ENCODE data around the gene LIN54.
"Not testable (repeated sequence)": the region's sequence is repeated elsewhere in the genome, so short reads cannot be mapped to it uniquely, and the experiment has no call there.

LIN54 gene

DNA sequence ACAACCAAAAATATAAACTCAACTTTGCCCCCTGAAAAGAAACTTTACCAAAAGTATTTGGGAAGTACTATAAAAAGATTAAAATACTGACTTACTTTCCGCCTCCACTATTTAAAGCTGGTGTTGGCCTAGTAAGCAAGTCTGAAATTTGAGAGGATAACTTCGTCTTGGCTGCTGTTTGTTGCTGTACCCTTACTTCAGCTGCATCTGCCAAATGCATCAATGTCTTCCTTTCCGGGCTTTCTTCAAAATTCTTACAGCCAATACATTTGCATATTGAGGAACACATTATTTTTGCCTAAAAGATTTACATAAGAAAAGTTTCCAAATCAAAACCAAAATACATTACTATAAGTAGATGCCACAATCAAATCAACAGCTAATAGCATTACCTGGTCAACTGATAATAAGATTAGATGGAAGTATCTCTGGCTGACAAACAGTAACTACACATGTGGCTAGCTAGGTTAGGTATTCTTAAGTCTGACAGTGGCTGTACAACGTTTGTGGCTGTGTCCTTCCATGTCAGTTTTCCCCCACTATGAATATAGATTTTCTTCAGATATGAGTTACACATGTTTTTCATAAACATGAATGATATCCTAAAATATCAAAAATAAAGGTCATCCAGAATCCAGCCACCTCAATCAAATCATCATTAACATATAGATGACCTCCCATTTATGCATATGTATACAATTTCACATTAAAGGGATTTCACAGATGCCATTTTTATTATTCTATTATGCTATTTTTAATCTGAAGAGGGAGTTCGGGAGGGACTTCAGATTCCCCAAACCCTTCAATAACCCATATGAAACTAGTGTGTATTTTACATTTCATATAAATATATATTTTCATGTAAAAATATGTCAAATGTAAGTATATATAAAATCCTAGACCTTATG is 79.5 kb downstream of the LIN54 start:
- DNase-seq, result no peak

DNA sequence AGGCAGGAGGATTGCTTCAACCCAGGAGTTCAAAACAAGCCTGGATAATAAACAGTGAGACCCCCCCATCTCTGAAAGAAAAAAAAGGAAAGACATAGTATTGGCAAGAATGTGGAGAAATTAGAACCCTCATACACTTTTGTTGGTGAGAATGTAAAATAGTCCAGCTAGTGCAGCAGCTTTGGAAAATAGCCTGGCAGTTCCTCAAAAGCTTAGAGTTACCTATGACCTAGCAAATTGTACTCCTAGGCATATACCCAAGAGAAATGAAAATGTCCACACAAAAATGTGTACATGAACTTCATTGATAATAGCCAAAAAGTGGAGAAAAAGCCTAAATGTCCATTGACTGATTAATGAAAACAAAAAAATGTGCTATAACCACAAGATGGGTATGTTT is 88.8 kb downstream of the LIN54 start:
- DNase-seq, result no peak

DNA sequence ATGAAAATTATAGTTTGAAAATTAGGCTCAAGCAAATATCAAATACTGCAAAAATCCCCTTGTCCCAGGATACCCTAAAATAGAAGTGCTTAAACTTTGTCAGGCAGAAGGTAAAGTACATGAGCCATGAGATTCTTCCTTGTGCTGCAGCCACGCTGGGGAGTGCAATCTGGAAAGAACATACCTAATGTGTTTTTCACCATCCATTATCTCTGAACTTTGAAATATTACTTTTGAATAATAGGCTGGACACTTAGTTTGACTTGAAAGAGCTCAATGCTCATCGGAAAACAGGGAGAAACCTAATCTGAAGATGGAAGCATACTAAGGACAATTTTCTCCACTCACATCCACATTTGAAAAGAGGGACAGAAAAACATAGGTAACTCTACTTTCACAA is 91.2 kb downstream of the LIN54 start:
- DNase-seq, result no peak

DNA sequence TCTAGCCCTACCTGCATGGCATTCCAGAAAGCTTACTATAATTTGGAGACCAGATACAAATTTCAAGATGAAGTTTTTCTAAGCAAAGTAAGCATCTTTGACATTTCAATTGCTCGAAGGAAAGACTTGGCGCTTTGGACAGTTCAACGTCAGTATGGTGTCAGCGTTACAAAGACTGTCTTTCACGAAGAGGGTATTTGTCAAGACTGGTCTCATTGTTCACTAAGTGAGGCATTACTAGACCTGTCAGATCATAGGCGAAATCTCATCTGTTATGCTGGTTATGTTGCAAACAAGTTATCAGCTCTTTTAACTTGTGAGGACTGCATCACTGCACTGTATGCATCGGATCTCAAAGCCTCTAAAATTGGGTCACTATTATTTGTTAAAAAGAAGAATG is 92.5 kb downstream of the LIN54 start:
- no peak for DNase-seq

DNA sequence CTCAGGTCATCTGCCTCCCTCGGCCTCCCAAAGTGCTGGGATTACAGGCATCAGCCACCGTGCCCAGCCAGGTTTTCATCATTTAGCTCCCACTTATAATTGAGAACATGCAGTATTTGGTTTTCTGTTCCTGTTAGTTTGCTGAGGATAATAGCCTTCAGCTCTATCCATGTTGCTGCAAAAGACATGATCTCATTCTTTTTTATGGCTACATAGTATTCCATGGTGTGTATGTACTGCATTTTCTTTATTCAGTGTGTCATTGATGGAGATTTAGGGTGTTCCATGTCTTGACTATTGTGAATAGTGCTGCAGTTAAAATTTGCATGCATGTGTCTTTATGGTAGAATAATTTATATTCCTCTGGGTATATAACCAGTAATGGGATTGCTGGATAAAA is 96.7 kb downstream of the LIN54 start:
- DNase-seq, result not testable (repeated sequence)

DNA sequence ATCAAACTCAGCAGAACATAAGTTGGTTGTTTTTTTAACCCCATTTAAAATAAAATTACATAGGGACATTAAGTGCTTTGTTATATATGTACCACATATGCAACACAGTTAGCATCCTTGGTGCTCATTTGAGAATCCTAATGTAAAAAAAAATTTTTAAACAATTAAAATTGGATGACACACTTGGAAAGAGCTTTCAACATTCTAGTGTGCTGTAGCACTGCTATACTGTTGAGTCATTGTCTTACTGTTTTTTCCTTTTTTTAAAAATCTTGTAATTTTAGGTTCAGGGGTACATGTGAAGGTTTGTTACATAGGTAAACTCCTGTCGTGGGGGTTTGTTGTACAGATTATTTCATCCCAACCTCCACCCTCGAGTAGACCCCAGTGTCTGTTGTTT is 97.3 kb downstream of the LIN54 start:
- no peak for DNase-seq

DNA sequence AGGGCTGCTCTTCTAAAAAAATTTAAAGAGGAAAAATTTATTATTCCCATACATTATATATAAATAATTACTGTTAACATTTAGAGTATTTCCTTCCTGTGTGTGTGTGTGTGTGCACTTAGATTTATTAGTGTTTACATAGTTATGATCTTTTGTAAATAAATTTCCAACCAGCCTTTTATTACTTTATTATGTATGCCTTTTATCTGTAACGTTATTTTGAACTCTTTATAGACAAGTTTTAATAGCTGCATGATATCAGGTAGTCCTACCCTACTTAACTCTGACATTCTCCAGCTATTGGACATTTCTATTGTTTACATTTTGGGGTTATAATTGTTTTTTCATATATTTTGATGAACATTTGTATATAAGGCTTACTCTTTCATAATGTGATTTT is 101.3 kb downstream of the LIN54 start:
- DNase-seq, result no peak

DNA sequence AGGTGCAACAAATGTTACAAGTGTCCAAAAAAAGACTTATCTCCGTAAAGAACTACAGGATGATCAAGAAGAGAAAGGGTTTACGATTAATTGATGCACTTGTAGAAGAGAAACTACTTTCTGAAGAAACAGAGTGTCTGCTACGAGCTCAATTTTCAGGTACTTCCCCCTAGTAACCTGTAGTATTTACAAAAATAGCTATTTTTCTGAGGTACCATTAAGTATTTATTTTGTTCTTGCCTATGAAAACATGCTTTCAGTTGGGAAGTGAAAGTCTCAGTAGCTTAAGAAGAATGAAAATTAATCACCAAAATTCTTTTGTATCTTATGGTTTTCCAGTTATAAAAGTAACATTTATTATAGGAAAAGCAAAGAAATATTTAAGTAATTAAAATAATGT is 104.2 kb downstream of the LIN54 start:
- DNase-seq, result no peak

DNA sequence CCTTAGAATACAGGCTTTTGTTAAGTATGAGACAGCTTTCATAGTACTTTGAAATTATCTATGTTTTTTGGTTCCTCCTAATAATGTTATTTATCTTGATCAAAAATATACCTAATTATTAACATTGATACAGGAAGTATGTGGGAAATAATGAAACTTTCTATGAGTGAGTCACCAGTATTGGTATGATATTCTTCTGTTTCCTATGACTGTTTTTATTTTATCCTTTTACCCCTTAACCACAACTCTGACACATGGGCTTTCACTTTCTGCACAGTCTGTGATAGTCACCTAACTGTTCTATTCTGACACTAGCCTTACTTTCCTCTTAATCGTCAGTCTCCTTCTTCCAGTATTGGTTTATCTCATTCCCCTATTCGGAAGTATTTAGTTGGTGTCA is 105.4 kb downstream of the LIN54 start:
- DNase-seq, result no peak

DNA sequence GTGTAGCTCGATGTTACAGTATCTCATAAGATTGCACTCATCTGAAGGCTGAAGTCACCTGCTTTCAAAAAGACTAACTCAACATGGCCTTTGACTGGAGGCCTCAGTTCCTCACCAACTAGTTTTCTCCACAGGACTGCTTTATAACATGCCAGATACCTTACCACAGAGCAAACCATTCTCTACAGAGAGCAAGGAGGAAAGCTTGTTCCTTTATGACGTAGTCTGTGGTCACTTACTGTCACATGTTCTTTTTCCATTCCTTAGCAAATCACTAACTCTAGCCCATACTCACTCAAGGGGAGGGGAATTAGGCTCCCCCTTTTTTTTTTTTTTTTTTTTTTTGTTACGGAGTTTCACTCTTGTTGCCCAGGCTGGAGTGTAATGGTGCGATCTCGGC is 106.9 kb downstream of the LIN54 start:
- no peak for DNase-seq

DNA sequence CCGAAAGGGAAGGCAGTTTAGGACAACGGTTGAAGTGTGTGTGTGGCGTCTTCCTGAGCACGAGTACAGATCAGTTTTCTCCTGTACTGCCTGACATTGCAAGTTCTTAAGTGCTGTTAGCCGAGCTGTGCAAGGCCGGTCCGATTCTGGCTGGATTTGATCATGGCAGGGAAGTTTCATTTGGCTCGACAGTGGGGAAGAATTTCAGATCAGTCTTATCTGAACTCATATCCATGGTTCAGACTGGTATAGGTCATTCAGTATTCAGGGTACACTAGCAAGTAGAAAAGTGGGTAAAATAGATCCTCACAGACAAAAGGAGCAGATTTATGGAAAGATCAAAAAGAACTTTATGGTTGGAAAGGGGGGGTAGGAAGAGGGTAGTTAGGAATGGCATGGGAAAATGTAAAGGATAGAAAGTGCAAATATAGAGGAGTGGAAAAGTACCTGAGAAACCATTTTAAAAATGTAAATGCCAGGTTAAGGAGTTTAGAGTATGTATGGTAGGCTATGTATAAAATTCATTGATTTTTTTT is 109.4 kb downstream of the LIN54 start:
- no peak for DNase-seq

DNA sequence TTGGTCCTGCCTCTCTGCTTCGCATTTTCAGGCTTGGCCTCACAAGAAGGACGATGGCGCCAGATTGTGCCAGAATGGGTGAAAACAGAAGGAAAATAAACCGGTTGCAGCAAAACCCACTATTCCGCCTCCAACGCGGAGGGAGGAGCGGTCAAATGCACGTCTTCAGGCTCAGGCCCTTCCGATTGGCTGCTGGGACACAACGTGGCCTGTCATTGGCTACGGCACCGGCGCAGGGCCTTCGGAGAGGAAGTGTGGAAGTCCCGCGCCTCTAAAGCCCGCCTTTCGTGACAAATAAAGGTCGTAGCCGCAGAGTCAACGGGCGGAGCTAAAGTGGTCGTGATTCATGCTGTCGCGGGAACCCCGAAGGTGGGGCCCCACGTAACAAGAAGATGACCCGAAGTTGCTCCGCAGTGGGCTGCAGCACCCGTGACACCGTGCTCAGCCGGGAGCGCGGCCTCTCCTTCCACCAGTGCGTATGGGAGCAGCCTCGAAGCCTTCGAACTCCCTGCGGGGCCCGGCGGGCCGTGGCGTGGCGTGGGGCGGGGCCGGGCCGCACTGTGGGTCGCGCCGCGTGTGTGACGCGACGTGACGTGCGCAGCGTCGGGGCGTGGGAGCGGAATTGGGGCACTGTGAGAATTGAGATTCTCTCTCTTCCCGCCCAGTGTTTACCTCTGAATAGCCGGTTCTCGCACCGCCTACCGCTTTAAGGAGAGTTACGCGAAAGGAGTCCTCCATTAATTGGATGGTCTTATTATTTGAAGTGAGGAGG is 110.0 kb downstream of the LIN54 start, which contains the start of gene THAP9:
Gene THAP9 (plus strand): TSS at position 325 of the 772 bp plus-strand sequence. CDS start 68 bp downstream, at position 393.
- DNase-seq, result peak; percentile 58

DNA sequence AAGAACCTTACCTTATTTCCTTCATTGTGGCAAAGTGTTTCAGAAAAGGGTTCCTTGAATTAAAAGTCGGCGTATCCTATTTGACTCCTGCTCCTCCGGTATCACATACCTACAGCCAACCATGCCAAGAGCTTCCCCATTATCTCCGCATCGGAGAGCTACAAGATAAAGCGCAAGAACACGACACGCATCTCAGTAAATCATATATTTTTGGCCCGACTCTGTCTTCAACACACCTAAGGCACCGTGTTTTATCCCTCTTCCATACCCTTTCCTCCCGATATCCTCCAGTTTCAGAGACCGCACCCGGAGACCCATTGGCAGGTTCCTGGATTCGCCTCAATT is 110.6 kb downstream of the LIN54 start:
- no peak for DNase-seq

DNA sequence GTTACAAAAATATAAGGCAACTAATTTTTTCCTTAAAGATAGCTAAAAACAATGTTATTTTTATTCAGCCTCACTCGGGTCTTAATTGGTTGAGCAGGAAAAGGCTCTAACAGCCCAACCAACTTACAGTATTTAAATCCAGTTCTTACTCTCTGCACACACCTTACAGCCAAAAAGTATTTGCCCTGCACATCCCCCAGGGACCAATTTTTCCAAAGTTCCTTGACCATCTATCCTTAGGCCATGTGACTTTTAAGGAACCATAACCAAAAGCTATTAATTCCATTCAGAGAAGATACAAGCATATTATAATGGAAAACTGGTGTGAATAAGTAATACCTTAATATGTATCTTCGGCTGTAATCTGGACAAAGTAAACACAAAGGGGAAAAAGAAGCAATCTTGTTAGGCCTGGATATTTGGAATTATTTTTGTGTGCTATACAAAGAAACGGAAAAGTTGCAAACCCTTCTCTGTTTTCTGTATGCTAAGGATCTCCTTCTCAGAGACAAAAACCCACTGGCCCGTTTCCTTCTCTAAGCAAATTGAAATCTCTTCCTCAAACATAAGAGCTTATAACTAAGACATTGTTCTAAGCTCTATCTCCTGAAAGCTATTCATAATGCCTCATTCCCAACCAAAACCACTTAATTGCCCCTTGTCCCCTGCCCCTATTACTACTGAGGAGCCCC is 111.1 kb downstream of the LIN54 start:
- DNase-seq, result no peak

DNA sequence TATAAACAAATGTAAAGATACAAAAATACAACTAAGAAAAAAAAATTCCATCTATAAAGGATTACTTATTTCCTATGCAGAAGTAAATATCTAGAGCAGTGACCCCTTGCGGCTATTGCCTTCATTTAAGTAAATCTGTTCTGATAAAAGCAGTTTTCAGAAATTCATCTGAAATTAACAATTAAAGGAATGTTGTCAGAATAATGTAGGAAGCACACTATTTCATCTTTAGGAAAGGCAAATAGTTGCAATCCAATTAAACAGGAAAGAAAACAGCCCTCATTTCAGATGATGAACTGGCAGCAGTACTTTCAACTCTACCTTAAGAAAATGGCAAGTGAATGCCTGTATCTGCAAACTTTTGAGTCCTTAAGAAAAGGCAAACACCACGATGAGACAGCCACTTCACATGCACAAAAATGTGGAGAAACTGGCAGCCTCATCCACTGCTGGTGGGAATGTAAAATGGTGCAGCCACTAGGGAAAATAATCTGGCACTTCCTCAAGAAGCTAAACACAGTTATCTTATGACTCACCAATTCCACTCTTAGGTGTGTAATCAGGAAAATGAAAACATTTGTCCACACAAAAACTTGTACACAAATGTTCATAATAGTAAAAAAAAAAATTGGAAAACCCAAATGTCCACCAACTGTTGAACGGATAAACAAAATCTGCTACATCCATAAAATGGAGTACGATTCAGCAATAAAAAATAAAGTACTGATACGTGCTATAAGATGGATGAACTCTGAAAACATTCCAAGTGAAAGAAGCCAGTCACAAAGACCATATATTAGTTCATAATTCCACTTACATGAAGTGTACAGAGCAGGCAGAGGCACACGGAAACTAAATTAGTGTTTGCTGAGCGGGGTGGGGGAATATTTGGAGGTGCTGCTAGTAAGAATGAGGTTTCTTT is 112.0 kb downstream of the LIN54 start:
- DNase-seq, result no peak

DNA sequence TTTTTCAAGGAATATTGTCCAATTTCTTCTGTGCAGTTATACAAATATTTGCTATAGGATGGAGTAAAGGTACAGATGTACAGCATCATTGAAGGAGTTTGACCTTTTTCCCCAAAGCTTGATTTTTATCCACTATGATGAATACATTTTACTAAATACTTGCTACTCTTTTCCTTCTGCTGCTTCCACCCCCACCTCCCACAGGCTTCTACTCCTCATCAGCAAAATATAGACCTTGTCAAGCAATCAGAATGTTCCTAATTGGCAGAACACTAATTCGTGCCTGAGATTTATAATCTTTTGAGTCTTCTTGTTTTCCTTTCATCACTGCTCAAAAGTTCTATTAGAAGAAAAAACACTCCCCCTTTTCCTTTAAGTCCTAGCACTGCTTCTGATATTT is 113.9 kb downstream of the LIN54 start:
- no peak for DNase-seq

DNA sequence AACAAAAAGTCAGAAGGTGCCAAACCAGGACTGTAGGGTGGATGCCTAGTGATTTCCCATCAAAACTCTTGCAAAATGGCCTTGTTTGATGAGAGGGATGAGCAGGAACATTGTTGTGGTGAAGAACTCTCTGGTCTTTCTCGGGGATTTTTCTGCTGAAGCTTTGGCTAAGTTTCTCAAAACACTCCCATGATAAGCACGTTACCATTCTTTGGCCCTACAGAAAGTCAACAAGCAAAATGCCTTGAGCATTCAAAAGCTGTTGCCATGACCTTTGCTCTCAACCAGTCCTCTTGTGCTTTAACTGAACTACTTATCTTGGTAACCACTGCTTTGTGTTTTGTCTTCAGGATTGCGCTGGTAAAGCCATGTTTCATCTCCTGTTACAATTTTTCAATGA is 116.7 kb downstream of the LIN54 start:
- DNase-seq, result no peak

DNA sequence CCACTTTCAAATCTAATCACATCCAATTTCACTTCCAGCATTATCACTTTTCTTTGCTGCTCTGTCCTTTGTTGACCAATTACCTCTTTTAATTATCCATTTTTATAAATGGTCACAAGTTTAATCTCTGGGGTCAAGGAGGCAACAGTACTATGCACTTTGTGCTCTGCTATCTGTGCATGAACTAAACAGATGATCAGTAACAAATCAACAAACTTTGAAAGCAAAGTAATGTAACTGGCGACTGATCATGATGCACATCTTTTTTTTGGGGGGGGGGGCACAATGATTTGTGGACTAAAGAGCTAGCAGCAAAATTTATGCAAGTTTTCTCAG is 118.2 kb downstream of the LIN54 start:
- DNase-seq, result no peak

DNA sequence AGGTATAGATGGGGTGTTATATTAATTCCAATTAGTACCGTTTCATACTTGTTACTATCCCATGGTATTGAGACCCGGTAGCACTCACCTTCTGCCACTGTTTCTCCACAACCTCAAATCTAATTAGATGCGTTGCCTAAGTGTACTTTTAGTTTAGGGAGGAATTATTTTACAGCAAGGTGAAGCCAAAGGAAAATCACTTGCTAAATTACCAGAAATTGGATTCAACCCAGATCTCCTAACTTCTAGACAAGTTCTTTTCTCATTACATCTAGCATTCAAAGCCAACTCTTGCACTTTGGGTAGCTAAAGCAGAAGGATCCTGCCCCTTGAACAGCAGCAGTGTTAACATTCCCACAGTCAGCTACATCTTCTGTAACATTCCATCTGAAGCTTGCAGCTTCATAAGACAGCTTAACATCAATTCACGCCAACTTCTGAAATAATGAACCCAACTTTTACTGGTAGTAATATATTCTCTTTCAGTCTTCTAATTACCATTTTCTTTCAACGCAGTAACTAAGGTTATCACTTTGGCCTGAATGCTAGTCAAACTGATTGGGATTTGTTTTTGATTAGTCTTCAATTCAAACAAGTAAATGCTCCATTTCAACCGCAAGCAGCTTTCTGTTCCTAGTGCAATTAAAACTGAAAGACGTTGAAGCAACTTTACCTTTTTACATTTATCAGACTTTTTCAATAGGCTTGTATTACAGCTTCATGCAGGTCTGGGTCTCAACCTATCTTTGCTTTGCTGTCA is 118.7 kb downstream of the LIN54 start:
- DNase-seq, result no peak

DNA sequence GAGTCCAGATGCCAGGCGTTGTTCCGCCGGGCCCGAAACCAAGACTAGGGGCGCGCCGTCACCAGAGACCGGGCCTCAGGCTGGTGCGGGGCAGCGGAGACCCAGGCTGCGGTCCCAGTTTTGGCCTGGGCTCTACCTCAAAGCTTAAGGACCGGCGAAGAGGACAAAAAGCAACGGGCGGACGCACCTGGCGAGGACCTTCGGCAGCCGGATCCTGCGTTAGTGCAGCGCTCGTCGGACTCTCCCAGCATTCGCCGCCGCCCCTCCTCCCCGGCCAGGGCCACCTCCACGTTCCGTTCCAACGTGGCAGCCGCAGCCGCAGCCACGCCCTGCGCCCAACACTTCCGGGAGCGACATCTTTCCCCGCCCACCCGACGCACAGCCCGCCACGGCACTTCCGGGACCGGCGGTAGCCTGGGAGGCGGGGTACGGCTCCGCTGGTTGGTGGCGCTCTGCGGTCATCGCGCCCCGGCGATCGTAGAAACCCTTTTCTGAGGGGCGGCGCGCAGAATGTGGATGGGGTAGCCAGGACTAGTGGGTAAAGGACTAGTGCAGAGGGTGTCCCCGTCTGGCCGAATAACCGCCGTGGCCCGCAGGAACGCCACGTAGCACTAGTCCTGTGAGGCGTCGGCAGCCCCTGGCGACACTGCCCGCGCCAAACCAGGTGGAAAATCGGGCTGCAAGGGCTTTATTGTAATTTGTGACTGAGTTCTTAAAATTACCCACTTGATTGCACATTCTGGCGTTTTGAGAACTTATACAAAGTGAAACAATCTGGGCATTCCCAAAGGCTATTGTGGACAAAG is 119.5 kb downstream of the LIN54 start, which contains the start of gene SEC31A:
Gene SEC31A (minus strand): TSS at position 253 of the 806 bp plus-strand sequence. CDS start 9,217 bp downstream, outside the sequence.
- DNase-seq, result peak; percentile 36

DNA sequence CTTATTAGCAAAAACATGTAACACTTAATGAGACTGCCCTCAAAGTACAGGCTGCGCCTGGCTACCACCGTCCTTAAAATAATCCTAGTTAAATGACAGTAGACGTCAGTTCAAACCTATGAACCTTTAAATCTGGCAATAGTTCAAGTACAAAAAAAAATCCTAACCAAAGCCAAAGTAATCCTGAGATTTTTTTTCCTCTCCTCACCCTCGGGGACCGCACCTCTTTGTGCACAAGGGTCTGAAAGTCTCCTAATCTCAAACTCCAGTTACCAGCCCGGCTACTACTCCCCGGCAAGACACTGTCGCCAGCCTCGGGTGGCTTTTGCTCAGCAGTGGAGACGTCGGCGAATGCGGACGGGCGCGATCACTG is 120.1 kb downstream of the LIN54 start:
- no peak for DNase-seq

All from 8988T (cell line).